Spleen (tissue), 11 donors: ENCODE data around the gene HPS4. TPM values are rescaled to one million over a fixed set of nuclear protein-coding genes. Genes with fewer than 3 reads are reported as not detected.

Experiments
- DNase-seq: peaks from one replicate; pipeline ENCODE4 v3.0.0-alpha.2; 2020
- H3K27ac ChIP-seq, 8 donors: fragments of 200-600 bp; sonication (generic) in 7 of 8; 1 replicate in 4 of 8; 2 replicates in 4 of 8; pipeline versions ENCODE4 v1.5.0 to v1.8.0; 2016 to 2021; ENCODE audit warnings: inconsistent platforms in 4 of 8, mild to moderate bottlenecking in 4 of 8, moderate library complexity in 1 of 8
- H3K27me3 ChIP-seq, 7 donors: fragments of 200-600 bp; sonication (generic) in 6 of 7; replicated peaks in 1 of 7; 1 replicate in 4 of 7; 2 replicates in 3 of 7; pipeline versions ENCODE4 v1.5.0 to v1.8.0; 2016 to 2021; ENCODE audit warnings: inconsistent platforms in 3 of 7, mild to moderate bottlenecking in 1 of 7
- H3K36me3 ChIP-seq, 6 donors: fragments of 200-600 bp; sonication (generic) in 5 of 6; 1 replicate in 4 of 6; 2 replicates in 2 of 6; pipeline versions ENCODE4 v1.5.0 to v1.8.0; 2016 to 2021; ENCODE audit warnings: inconsistent platforms in 2 of 6
- H3K4me1 ChIP-seq, 6 donors: fragments of 200-600 bp; sonication (generic) in 5 of 6; 1 replicate in 3 of 6; 2 replicates in 3 of 6; pipeline versions ENCODE4 v1.5.0 to v1.8.0; 2016 to 2021; ENCODE audit warnings: inconsistent platforms in 3 of 6
- H3K4me3 ChIP-seq, 8 donors: fragments of 200-600 bp; sonication (generic) in 7 of 8; 1 replicate in 4 of 8; 2 replicates in 4 of 8; pipeline versions ENCODE4 v1.5.0 to v1.8.0; 2016 to 2021; ENCODE audit warnings: inconsistent platforms in 4 of 8, mild to moderate bottlenecking in 4 of 8, moderate library complexity in 2 of 8
- H3K9me3 ChIP-seq, 8 donors: fragments of 200-600 bp; sonication (generic) in 7 of 8; 1 replicate in 4 of 8; 2 replicates in 4 of 8; pipeline versions ENCODE4 v1.5.0 to v1.8.0; 2016 to 2021; ENCODE audit warnings: inconsistent platforms in 4 of 8
- CTCF ChIP-seq, 11 experiments: fragments of 200-600 bp in 7 of 11; fragments of 450-650 bp in 4 of 11; sonication (generic) in 4 of 11; IDR thresholded peaks in 8 of 11; conservative IDR thresholded peaks in 3 of 11; 1 replicate in 7 of 11; 2 replicates in 4 of 11; pipeline versions ENCODE4 v1.4.0 to v1.8.0; 2016 to 2021; ENCODE audit warnings: antibody characterized with exemption in 11 of 11, inconsistent platforms in 4 of 11, mild to moderate bottlenecking in 1 of 11
- POLR2A ChIP-seq, 3 donors: fragments of 450-650 bp; IDR thresholded peaks; one replicate each; pipeline ENCODE4 v1.5.1; 2017; ENCODE audit warnings: antibody characterized with exemption in 3 of 3, mild to moderate bottlenecking in 1 of 3
- POLR2AphosphoS5 ChIP-seq, 3 donors: sonication (generic); formaldehyde crosslinking; IDR thresholded peaks; one replicate each; pipeline ENCODE4 v1.5.1; 2017; ENCODE audit warnings: antibody characterized with exemption in 3 of 3
- WGBS, 5 donors: extraction: QIAGEN DNeasy Blood & Tissue Kit in 3 of 5; methylation state at CpG; one replicate each; pipeline versions ENCODE4 v1.1.5 to v1.1.7; 2013 to 2018; 5-methylcytosine and 5-hydroxymethylcytosine counted together
- intact Hi-C: fragments of 100-400 bp; cut with DNase I; formaldehyde crosslinking; loops from one replicate; pipeline ENCODE4 v1.15.0; 2023; ENCODE audit warnings: low total_unique reads
- polyA plus RNA-seq, 3 donors: library from polyadenylated mRNA; stranded (reverse); fragments of 200-250 nt; gene quantifications; one replicate each; pipeline ENCODE4 v1.2.1, GENCODE V29; 2013
- total RNA-seq, 7 donors: library from RNA; depleted of rRNA in 3 of 7; stranded (reverse); fragments of >200 nt in 3 of 7; fragmentation: NEBNext Ultra II Directional in 4 of 7; extraction: Animal tissue kit (Norgen Biotek cat#: 25700) in 4 of 7; gene quantifications; one replicate each; pipeline versions ENCODE4 v1.1.0 to v1.2.1, GENCODE V29; 2016 to 2021
- donor health status: healthy with polysubstance abuse.
- donor health status: DM: no; HTN: no; CAD: no; lungs with moderate emphysema.
- donor health status: DM: no; HTN: no; CAD: no.
- donor health status: Bipolar disorder and iron deficiency.
- donor health status: healthy.
- donor health status: DM: no; HTN: no; CAD: no.
- donor health status: DM: yes; HTN: yes; CAD: no.

The HPS4 gene
- total and polyA plus RNA-seq, 10 donors, result 15.2 to 56.6 (median 37.5) TPM

- Histone ChIP-seq H3K9me3 (no peaks in the 10 kb centered on the region), H3K4me1 (peaks cover 19 to 81% (median 50%) of the 10 kb centered on the region in 6 donors), H3K4me3 (peak overlapping the region in 1 of 8 donors; percentile 8), H3K27ac (peak overlapping the region in 5 of 8 donors; percentile 24 to 55 (median 36)), H3K27me3 (no peaks in the 10 kb centered on the region), H3K36me3 (peaks cover 0 to 41% (median 7%) of the 10 kb centered on the region in 6 donors)
- no peak for DNase-seq
- 53 to 68% (median 64%) methylated on average over 3 of the region's 3 CpGs for WGBS, 5 donors
- intact Hi-C loops, result no loop called here
- TF ChIP-seq CTCF (IDR thresholded peaks at IDR 0.05 in 8 of 11, conservative IDR thresholded peaks at IDR 0.05 in 3 of 11) (no peak), POLR2A (IDR thresholded peaks at IDR 0.05) (no peak), POLR2AphosphoS5 (IDR thresholded peaks at IDR 0.05) (no peak)
Measured at GRCh38 chr22:26432619-26433311, 50.8 kb downstream of the HPS4 start.

- TF ChIP-seq POLR2A (IDR thresholded peaks at IDR 0.05), result no peak
- TF ChIP-seq POLR2AphosphoS5 (IDR thresholded peaks at IDR 0.05), result no peak
- TF ChIP-seq CTCF (IDR thresholded peaks at IDR 0.05 in 8 of 11, conservative IDR thresholded peaks at IDR 0.05 in 3 of 11), result no peak
- H3K27ac ChIP-seq, result peak overlapping the region in 1 of 8 donors; percentile 35
- H3K4me3 ChIP-seq, result peak overlapping the region in 1 of 8 donors; percentile 17
- H3K27me3 ChIP-seq, result no peaks in the 10 kb centered on the region
- 83 to 91% (median 90%) methylated on average over 13 of the region's 13 CpGs for WGBS, 5 donors
- H3K36me3 ChIP-seq, result peaks cover 0 to 29% (median 7%) of the 10 kb centered on the region in 6 donors
- DNase-seq, result no peak
- peaks cover 19 to 77% (median 50%) of the 10 kb centered on the region in 6 donors for H3K4me1 ChIP-seq
- no peaks in the 10 kb centered on the region for H3K9me3 ChIP-seq
- intact Hi-C loops, result no loop called here
Measured at GRCh38 chr22:26431261-26431995, 52.2 kb downstream of the HPS4 start.

- H3K27ac ChIP-seq, result peak overlapping the region in 1 of 8 donors; percentile 35
- no peak for DNase-seq
- 63 to 80% (median 78%) methylated on average over 2 of the region's 2 CpGs for WGBS, 5 donors
- peak overlapping the region in 3 of 8 donors; percentile 44 to 92 (median 48) for H3K4me3 ChIP-seq
- H3K9me3 ChIP-seq, result no peaks in the 10 kb centered on the region
- peaks cover 19 to 69% (median 46%) of the 10 kb centered on the region in 6 donors for H3K4me1 ChIP-seq
- TF ChIP-seq POLR2AphosphoS5 (IDR thresholded peaks at IDR 0.05), result no peak
- TF ChIP-seq POLR2A (IDR thresholded peaks at IDR 0.05), result no peak
- no peak for TF ChIP-seq CTCF (IDR thresholded peaks at IDR 0.05 in 8 of 11, conservative IDR thresholded peaks at IDR 0.05 in 3 of 11)
- no peaks in the 10 kb centered on the region for H3K27me3 ChIP-seq
- intact Hi-C loops, result no loop called here
- H3K36me3 ChIP-seq, result peaks cover 0 to 21% (median 7%) of the 10 kb centered on the region in 6 donors
Measured at GRCh38 chr22:26430600-26430999, 53.0 kb downstream of the HPS4 start.
